Neutrophil (primary cell): Measurements from ENCODE around the gene CD47.

ENCODE experiments used
- H3K27ac ChIP-seq: fragments of 200-600 bp; sonication (generic); 2 replicates; pipeline ENCODE4 v1.5.1; 2016; ENCODE audit warnings: mild to moderate bottlenecking, moderate library complexity
- H3K27me3 ChIP-seq: fragments of 200-600 bp; sonication (generic); 2 replicates; pipeline ENCODE4 v1.6.0; 2016; ENCODE audit warnings: mild to moderate bottlenecking
- H3K36me3 ChIP-seq: fragments of 200-600 bp; sonication (generic); 2 replicates; pipeline ENCODE4 v1.5.1; 2017
- H3K4me1 ChIP-seq, 2 experiments: fragments of 200-600 bp in 1 of 2; sonication (generic) in 1 of 2; 1 replicate in 1 of 2; 2 replicates in 1 of 2; pipeline versions ENCODE4 v1.5.1 to v1.6.1; 2013 to 2016; ENCODE audit warnings: low read depth in 1 of 2, low read length in 1 of 2, mild to moderate bottlenecking in 1 of 2, moderate library complexity in 1 of 2; ENCODE audit not compliant: control insufficient read depth in 1 of 2, insufficient read depth in 1 of 2
- H3K4me3 ChIP-seq, 2 experiments: fragments of 200-600 bp in 1 of 2; sonication (generic) in 1 of 2; 1 replicate in 1 of 2; 2 replicates in 1 of 2; pipeline ENCODE4 v1.5.1; 2013 to 2016; ENCODE audit warnings: low read depth in 1 of 2, low read length in 1 of 2, mild to moderate bottlenecking in 1 of 2, moderate library complexity in 1 of 2
- H3K9me3 ChIP-seq: fragments of 200-600 bp; sonication (generic); 2 replicates; pipeline ENCODE4 v1.5.1; 2016
- CTCF ChIP-seq: fragments of 200-600 bp; sonication (generic); IDR thresholded peaks from 2 replicates; pipeline ENCODE4 v1.5.1; 2016; ENCODE audit warnings: antibody characterized with exemption

CD47 gene

GRCh38 chr3:108014943-108015342 lies 75.9 kb downstream of the CD47 start:
- TF ChIP-seq CTCF = no peak
- peaks cover 98% of the 10 kb centered on the region for H3K27me3 ChIP-seq
- H3K36me3 ChIP-seq = no peaks in the 10 kb centered on the region
- no peaks in the 10 kb centered on the region for H3K9me3 ChIP-seq
- peaks cover 0 to 6% of the 10 kb centered on the region in 2 experiments for H3K4me1 ChIP-seq
- H3K27ac ChIP-seq = no peak overlapping the region
- H3K4me3 ChIP-seq = no peak overlapping the region

GRCh38 chr3:108013141-108014055 lies 77.4 kb downstream of the CD47 start:
- Histone ChIP-seq H3K27ac (no peak overlapping the region), H3K27me3 (peaks cover 98% of the 10 kb centered on the region), H3K36me3 (no peaks in the 10 kb centered on the region), H3K4me1 (no peaks in the 10 kb centered on the region), H3K9me3 (no peaks in the 10 kb centered on the region), H3K4me3 (no peak overlapping the region)
- TF ChIP-seq CTCF = no peak

- no peaks in the 10 kb centered on the region for H3K9me3 ChIP-seq
- TF ChIP-seq CTCF = no peak
- no peaks in the 10 kb centered on the region for H3K4me1 ChIP-seq
- H3K36me3 ChIP-seq = no peaks in the 10 kb centered on the region
- peaks cover 98% of the 10 kb centered on the region for H3K27me3 ChIP-seq
- no peak overlapping the region for H3K4me3 ChIP-seq
- no peak overlapping the region for H3K27ac ChIP-seq
Observed at GRCh38 chr3:108012304-108012703, 78.5 kb downstream of the CD47 start.

DNA sequence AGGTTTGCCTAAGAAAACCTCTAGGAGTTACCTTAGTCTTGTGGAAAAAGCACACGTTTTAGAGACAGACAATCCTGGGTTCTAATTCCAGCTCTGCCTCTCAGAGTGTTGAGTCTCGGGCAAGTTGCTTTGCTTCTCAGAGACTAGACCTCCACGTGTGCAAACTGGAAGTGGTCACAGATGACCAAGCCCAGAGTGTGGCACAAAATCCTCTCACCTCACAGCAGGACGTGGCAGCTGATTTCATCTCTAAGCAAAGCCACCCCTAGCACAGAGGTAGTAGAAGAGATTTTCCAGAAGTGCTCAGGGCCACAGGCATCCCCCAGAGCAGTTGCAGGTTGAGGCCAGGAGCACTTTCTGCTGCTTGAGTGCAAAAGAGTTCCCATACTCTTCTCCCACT lies 79.2 kb downstream of the CD47 start:
- Histone ChIP-seq H3K27me3 (peaks cover 98% of the 10 kb centered on the region), H3K4me1 (no peaks in the 10 kb centered on the region), H3K36me3 (no peaks in the 10 kb centered on the region), H3K4me3 (no peak overlapping the region), H3K27ac (no peak overlapping the region), H3K9me3 (no peaks in the 10 kb centered on the region)
- TF ChIP-seq CTCF = no peak

DNA sequence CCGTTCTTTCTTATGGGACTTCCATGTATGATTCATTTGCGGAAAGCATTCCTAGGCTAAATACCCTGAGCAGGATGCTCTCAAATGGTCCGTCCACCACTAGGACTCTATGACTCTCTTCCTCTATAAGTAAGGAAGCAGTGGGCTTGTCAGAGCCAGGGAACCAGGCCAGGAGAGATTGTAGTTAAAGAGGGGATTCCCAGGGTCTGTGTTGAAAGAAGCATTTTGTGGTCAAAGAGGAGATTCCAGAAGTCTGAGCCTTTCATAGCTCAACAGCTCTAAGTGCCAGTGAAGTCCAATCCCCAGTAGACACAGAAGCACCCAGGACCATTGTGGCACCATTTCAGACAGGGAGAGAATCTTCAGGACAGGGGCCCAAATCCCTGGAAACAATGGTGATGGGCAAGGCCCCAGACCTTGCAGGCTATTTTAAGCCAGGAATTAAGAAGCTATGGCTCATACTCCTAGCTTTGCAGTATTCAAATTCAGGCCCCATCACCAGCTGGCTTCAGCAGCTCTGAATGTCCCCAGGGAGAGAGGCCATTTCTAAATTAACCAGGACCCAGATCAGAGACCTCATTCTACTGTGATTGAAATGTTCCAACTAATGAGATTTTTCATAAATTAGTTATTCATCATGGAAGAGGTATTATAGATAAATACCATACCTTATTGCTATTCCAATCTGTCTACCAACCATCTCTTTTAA lies 81.7 kb downstream of the CD47 start:
- Histone ChIP-seq H3K9me3 (no peaks in the 10 kb centered on the region), H3K27me3 (peaks cover 95% of the 10 kb centered on the region), H3K4me1 (peaks cover 20 to 21% of the 10 kb centered on the region in 2 experiments), H3K4me3 (no peak overlapping the region), H3K27ac (no peak overlapping the region), H3K36me3 (no peaks in the 10 kb centered on the region)
- no peak for TF ChIP-seq CTCF
